Esophagus muscularis mucosa (tissue), 4 donors: Measurements from ENCODE around the gene SPDYC. TPM values are rescaled to one million over a fixed set of nuclear protein-coding genes. Genes with fewer than 3 reads are reported as not detected.

Experiments used
- DNase-seq: peaks from one replicate; pipeline ENCODE4 v3.0.0-alpha.2; 2017; ENCODE audit errors: extremely low spot score
- H3K27ac ChIP-seq, 4 donors: fragments of 200-600 bp; sonication (generic); replicated peaks in 1 of 4; 1 replicate in 3 of 4; 2 replicates in 1 of 4; pipeline ENCODE4 v1.5.1; 2016 to 2019; ENCODE audit warnings: mild to moderate bottlenecking in 1 of 4
- H3K27me3 ChIP-seq, 4 donors: fragments of 200-600 bp; sonication (generic); one replicate each; pipeline versions ENCODE4 v1.5.1 to v1.6.0; 2016 to 2019
- H3K36me3 ChIP-seq, 4 donors: fragments of 200-600 bp; sonication (generic); one replicate each; pipeline ENCODE4 v1.5.1; 2016 to 2019
- H3K4me1 ChIP-seq, 4 donors: fragments of 200-600 bp; sonication (generic); one replicate each; pipeline ENCODE4 v1.5.1; 2016 to 2019
- H3K4me3 ChIP-seq, 4 donors: fragments of 200-600 bp; sonication (generic); 1 replicate in 2 of 4; 2 replicates in 2 of 4; pipeline ENCODE4 v1.5.1; 2016 to 2019; ENCODE audit warnings: mild to moderate bottlenecking in 4 of 4, moderate library complexity in 1 of 4
- H3K9me3 ChIP-seq, 4 donors: fragments of 200-600 bp; sonication (generic); 1 replicate in 3 of 4; 2 replicates in 1 of 4; pipeline ENCODE4 v1.5.1; 2016 to 2019
- EP300 ChIP-seq: sonication (generic); formaldehyde crosslinking; IDR thresholded peaks from one replicate; pipeline ENCODE4 v1.6.1; 2017; ENCODE audit warnings: antibody characterized with exemption
- POLR2A ChIP-seq: fragments of 450-650 bp; IDR thresholded peaks from one replicate; pipeline ENCODE4 v1.6.1; 2017; ENCODE audit warnings: antibody characterized with exemption, moderate library complexity, mild to moderate bottlenecking, low read depth
- POLR2AphosphoS5 ChIP-seq, 2 donors: sonication (generic); formaldehyde crosslinking; IDR thresholded peaks; one replicate each; pipeline ENCODE4 v1.6.1; 2017; ENCODE audit warnings: antibody characterized with exemption in 2 of 2
- WGBS: methylation state at CpG from one replicate; pipeline ENCODE4 v1.1.5; 2018; 5-methylcytosine and 5-hydroxymethylcytosine counted together
- intact Hi-C: fragments of 100-400 bp; cut with DNase I; formaldehyde crosslinking; loops from one replicate; pipeline ENCODE4 v1.15.1; 2023
- total RNA-seq, 4 donors: library from RNA; depleted of rRNA; stranded (reverse); fragments of >200 nt; gene quantifications; one replicate each; pipeline versions ENCODE4 v1.1.0 to v1.2.1, GENCODE V29; 2016
- TF ChIP-seq, protein P1 (sequence below), 3 experiments: fragments of 200-600 bp in 2 of 3; fragments of 450-650 bp in 1 of 3; sonication (generic) in 2 of 3; IDR thresholded peaks; one replicate each; pipeline ENCODE4 v1.5.1; 2017 to 2019; ENCODE audit warnings: antibody characterized with exemption in 3 of 3, mild to moderate bottlenecking in 2 of 3, moderate library complexity in 1 of 3

Gene SPDYC
- total RNA-seq, 4 donors from 2014 or later = not detected

DNA sequence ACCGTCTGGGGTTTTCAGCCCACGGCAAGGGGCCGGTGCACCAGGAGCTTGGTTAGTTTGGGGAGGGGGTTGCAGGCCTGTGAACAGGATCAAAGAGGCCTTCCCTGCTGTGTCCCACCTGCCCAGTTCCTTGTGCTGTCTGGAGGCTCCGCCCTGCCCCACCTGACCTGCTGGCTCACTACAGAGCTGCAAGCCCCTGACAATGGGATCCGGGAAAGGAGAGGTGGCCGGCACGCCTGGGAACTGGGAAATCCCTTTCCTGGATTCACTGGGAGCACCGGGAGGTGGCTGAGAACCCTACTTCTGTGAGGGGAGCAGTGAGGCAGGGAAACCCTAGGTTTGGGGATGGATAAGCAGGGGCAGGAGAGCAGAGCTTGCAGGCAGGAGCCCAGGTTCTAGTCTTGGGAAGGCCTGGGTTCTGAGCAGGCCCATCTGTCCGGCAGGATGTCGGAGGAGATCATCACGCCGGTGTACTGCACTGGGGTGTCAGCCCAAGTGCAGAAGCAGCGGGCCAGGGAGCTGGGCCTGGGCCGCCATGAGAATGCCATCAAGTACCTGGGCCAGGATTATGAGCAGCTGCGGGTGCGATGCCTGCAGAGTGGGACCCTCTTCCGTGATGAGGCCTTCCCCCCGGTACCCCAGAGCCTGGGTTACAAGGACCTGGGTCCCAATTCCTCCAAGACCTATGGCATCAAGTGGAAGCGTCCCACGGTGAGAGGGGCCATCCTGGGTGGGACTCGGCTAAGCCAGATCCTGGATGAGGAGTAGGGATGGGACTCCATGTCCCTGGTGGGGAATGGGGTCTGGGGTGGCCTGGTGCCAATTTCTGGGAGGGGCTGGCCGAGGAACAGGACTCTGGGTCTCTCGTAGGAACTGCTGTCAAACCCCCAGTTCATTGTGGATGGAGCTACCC, 12.5 kb downstream of the SPDYC start:
- H3K27me3 ChIP-seq = no peaks in the 10 kb centered on the region
- DNase-seq = no peak
- H3K27ac ChIP-seq = peak overlapping the region; percentile 85 to 97 (median 91)
- H3K36me3 ChIP-seq = peaks cover 0 to 37% (median 30%) of the 10 kb centered on the region in 4 donors
- whole genome bisulfite sequencing = 2% methylated on average over 7 of the region's 23 CpGs
- H3K9me3 ChIP-seq = no peaks in the 10 kb centered on the region
- intact Hi-C loops = loop anchor here (5.0 kb wide), 1 partner anchor 50 kb away; the partner anchor contains the start of gene SYVN1
- TF ChIP-seq POLR2A = no peak
- peak in 1 of 2 donors; percentile 7 for TF ChIP-seq POLR2AphosphoS5 (IDR thresholded peaks at IDR 0.05)
- peaks cover 19 to 41% (median 34%) of the 10 kb centered on the region in 4 donors for H3K4me1 ChIP-seq
- peak overlapping the region; percentile 81 to 91 (median 87) for H3K4me3 ChIP-seq

GRCh38 chr11:65183201-65183891, 13.3 kb downstream of the SPDYC start:
- no peak for DNase-seq
- 78% methylated on average over 18 of the region's 19 CpGs for WGBS
- no peaks in the 10 kb centered on the region for H3K27me3 ChIP-seq

DNA sequence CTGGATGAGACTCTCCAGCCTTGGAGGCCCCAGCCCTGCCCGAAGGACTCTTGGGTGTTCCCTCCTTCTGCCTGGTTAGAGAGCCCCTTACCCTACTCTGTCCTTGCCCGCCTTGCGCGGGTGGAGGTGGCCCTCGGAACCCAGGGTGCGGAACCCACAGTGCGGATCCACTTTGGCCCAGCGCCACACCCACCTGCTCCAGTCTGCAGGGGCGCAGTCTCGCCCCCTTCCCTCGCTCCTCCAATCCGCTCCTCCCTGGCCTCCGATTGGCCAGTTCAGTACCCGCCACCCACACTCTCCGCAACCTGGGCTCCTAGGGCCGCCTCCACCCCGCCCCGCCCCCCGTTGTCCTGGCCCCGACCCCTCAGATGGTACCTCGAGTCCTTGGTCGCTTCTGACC, 14.1 kb downstream of the SPDYC start:
- 79% methylated on average over 22 of the region's 22 CpGs for WGBS
- Histone ChIP-seq H3K27me3 (no peaks in the 10 kb centered on the region), H3K27ac (no peak overlapping the region), H3K36me3 (peaks cover 14 to 53% (median 47%) of the 10 kb centered on the region in 4 donors), H3K4me3 (no peak overlapping the region), H3K4me1 (peaks cover 19 to 41% (median 34%) of the 10 kb centered on the region in 4 donors), H3K9me3 (no peaks in the 10 kb centered on the region)
- intact Hi-C loops = loop anchor here (5.0 kb wide), 1 partner anchor 52 kb away; the partner anchor contains the start of gene SYVN1
- no peak for TF ChIP-seq EP300
- TF ChIP-seq POLR2AphosphoS5 (IDR thresholded peaks at IDR 0.05) = no peak
- TF ChIP-seq POLR2A = no peak
- TF ChIP-seq, protein P1, sequence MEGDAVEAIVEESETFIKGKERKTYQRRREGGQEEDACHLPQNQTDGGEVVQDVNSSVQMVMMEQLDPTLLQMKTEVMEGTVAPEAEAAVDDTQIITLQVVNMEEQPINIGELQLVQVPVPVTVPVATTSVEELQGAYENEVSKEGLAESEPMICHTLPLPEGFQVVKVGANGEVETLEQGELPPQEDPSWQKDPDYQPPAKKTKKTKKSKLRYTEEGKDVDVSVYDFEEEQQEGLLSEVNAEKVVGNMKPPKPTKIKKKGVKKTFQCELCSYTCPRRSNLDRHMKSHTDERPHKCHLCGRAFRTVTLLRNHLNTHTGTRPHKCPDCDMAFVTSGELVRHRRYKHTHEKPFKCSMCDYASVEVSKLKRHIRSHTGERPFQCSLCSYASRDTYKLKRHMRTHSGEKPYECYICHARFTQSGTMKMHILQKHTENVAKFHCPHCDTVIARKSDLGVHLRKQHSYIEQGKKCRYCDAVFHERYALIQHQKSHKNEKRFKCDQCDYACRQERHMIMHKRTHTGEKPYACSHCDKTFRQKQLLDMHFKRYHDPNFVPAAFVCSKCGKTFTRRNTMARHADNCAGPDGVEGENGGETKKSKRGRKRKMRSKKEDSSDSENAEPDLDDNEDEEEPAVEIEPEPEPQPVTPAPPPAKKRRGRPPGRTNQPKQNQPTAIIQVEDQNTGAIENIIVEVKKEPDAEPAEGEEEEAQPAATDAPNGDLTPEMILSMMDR (IDR thresholded peaks at IDR 0.05) = no peak
- no peak for DNase-seq

More at GRCh38 chr11:65183201-65183891, 13.3 kb downstream of the SPDYC start:
- peaks cover 6 to 45% (median 39%) of the 10 kb centered on the region in 4 donors for H3K36me3 ChIP-seq
- peak overlapping the region; percentile 81 to 91 (median 87) for H3K4me3 ChIP-seq
- intact Hi-C loops = loop anchor here (5.0 kb wide), 1 partner anchor 51 kb away; the partner anchor contains the start of gene SYVN1
- no peaks in the 10 kb centered on the region for H3K9me3 ChIP-seq
- H3K27ac ChIP-seq = peak overlapping the region; percentile 85 to 97 (median 91)
- TF ChIP-seq, protein P1 (IDR thresholded peaks at IDR 0.05) = no peak
- TF ChIP-seq POLR2AphosphoS5 (IDR thresholded peaks at IDR 0.05) = no peak
- TF ChIP-seq POLR2A = no peak
- TF ChIP-seq EP300 = no peak
- peaks cover 19 to 41% (median 34%) of the 10 kb centered on the region in 4 donors for H3K4me1 ChIP-seq

- intact Hi-C loops = no loop called here
- peaks cover 22 to 63% (median 57%) of the 10 kb centered on the region in 4 donors for H3K36me3 ChIP-seq
These were observed 15.1 kb downstream of the SPDYC start for GRCh38 chr11:65185171-65185570.

More at GRCh38 chr11:65185171-65185570, 15.1 kb downstream of the SPDYC start:
- TF ChIP-seq POLR2A (no peak), EP300 (no peak), POLR2AphosphoS5 (IDR thresholded peaks at IDR 0.05) (no peak)
- TF ChIP-seq, protein P1 (IDR thresholded peaks at IDR 0.05) = no peak
- no peaks in the 10 kb centered on the region for H3K27me3 ChIP-seq
- no peak overlapping the region for H3K27ac ChIP-seq
- DNase-seq = no peak
- H3K9me3 ChIP-seq = no peaks in the 10 kb centered on the region
- H3K4me1 ChIP-seq = peaks cover 19 to 39% (median 32%) of the 10 kb centered on the region in 4 donors
- WGBS = 96% methylated on average over 2 of the region's 2 CpGs
- H3K4me3 ChIP-seq = no peak overlapping the region
